ENCODE results near the gene SP9.

Gene SP9

GRCh38 chr2:174333372-174334277 lies 1.1 kb upstream of the SP9 start:
- no peak for DNase-seq

- peak; percentile 6 for DNase-seq
Measured at GRCh38 chr2:174334278-174334715, 457 bp upstream of the SP9 start.

- DNase-seq: peak; percentile 11
Measured at GRCh38 chr2:174335254-174335987, 667 bp downstream of the SP9 start.

GRCh38 chr2:174335988-174336500 lies 1.3 kb downstream of the SP9 start:
- DNase-seq: peak; percentile 11

GRCh38 chr2:174336501-174337336 lies 2.0 kb downstream of the SP9 start:
- peak; percentile 68 for DNase-seq

GRCh38 chr2:174337337-174338146 lies 2.8 kb downstream of the SP9 start:
- DNase-seq: peak; percentile 47

GRCh38 chr2:174338147-174338605 lies 3.4 kb downstream of the SP9 start:
- DNase-seq: no peak

GRCh38 chr2:174338671-174339560 lies 4.2 kb downstream of the SP9 start:
- peak; percentile 58 for DNase-seq

GRCh38 chr2:174339561-174340399 lies 5.0 kb downstream of the SP9 start:
- peak; percentile 46 for DNase-seq

GRCh38 chr2:174340400-174341292 lies 5.9 kb downstream of the SP9 start:
- DNase-seq: no peak

GRCh38 chr2:174341293-174341994 lies 6.7 kb downstream of the SP9 start:
- peak; percentile 90 for DNase-seq

- no peak for DNase-seq
Measured at GRCh38 chr2:174341995-174342685, 7.4 kb downstream of the SP9 start.

- peak; percentile 1 for DNase-seq
Measured at GRCh38 chr2:174342686-174343342, 8.1 kb downstream of the SP9 start.

GRCh38 chr2:174343343-174343622 lies 8.5 kb downstream of the SP9 start:
- no peak for DNase-seq

- no peak for DNase-seq
Measured at GRCh38 chr2:174343623-174344455, 9.1 kb downstream of the SP9 start.

Data from NCI-H1694 treated with DMSO at 0.1 percent for 48 hours (cell line).